ENCODE data around the gene ZRSR2. TPM values are rescaled to one million over a fixed set of nuclear protein-coding genes. Genes with fewer than 3 reads are reported as not detected.
"Not testable (repeated sequence)": the region's sequence is repeated elsewhere in the genome, so short reads cannot be mapped to it uniquely, and the experiment has no call there.

ZRSR2 gene
- total RNA-seq, 1 experiment from 2014 or later, result 4.6 TPM

- H3K27me3 ChIP-seq (ENCODE audit: insufficient read depth, low read length), result no peaks in the 10 kb centered on the region
- ChIA-PET RAD21 (ENCODE audit: low non-redundant PET in 1 of 2, low total read pairs in 2 of 2, uncharacterized antibody in 2 of 2, unreplicated experiment in 2 of 2) (no interaction called here), POLR2A (no interaction called here), CTCF (no interaction called here)
- TF ChIP-seq JUND (IDR thresholded peaks at IDR 0.05), result no peak
- TF ChIP-seq SP1 (IDR thresholded peaks at IDR 0.05; ENCODE audit: low read depth), result no peak
- TF ChIP-seq ZBTB33 (IDR thresholded peaks at IDR 0.05; ENCODE audit: extremely low read depth, insufficient replicate concordance, low read length), result no peak
- TF ChIP-seq TCF7L2 (IDR thresholded peaks at IDR 0.05; ENCODE audit: borderline replicate concordance, extremely low read depth, insufficient read depth, insufficient read length), result no peak
- TF ChIP-seq ELF1 (IDR thresholded peaks at IDR 0.05; ENCODE audit: borderline replicate concordance, low read depth), result no peak
- no peak for TF ChIP-seq EGR1 (IDR thresholded peaks at IDR 0.05; ENCODE audit: low read depth)
- TF ChIP-seq SIN3A (IDR thresholded peaks at IDR 0.05; ENCODE audit: low read depth), result no peak
- no peak for TF ChIP-seq ZNF274 (IDR thresholded peaks at IDR 0.05; ENCODE audit: low read depth, low read length)
- DNase-seq (ENCODE audit: low read depth, low spot score) (no peak), ATAC-seq (no peak)
- intact Hi-C loops (cut with micrococcal nuclease), result no loop called here
- H3K4me1 ChIP-seq (ENCODE audit: control insufficient read depth in 1 of 2, insufficient read depth in 2 of 2, low read length in 2 of 2), result no peaks in the 10 kb centered on the region
- no peak overlapping the region for H2AFZ ChIP-seq (ENCODE audit: low read depth, low read length, poor library complexity, severe bottlenecking)
- H4K20me1 ChIP-seq (ENCODE audit: insufficient read depth), result no peaks in the 10 kb centered on the region
- H3K79me2 ChIP-seq (ENCODE audit: insufficient read depth, low read length), result no peaks in the 10 kb centered on the region
- H3K36me3 ChIP-seq (ENCODE audit: control insufficient read depth in 1 of 2, insufficient read depth in 2 of 2, low read length in 2 of 2), result no peaks in the 10 kb centered on the region
- H3K4me3 ChIP-seq (replicated peaks in 1 of 2; ENCODE audit: low read depth in 1 of 2, low read length in 2 of 2), result no peak overlapping the region
- no peak overlapping the region for H3K9ac ChIP-seq (ENCODE audit: low read length)
- H3K9me2 ChIP-seq (ENCODE audit: insufficient read depth), result no peaks in the 10 kb centered on the region
- no peak overlapping the region for H3K27ac ChIP-seq (ENCODE audit: low read depth, low read length)
- no TSS peak for BruUV-seq (replicated peaks)
- no peak overlapping the region for H3K4me2 ChIP-seq (ENCODE audit: low read length)
- H3K9me3 ChIP-seq (ENCODE audit: control insufficient read depth in 1 of 2, insufficient read depth in 1 of 2, low read depth in 1 of 2, low read length in 2 of 2), result no peaks in the 10 kb centered on the region
Measured at GRCh38 chrX:15755091-15755490, 35.2 kb upstream of the ZRSR2 start.

GRCh38 chrX:15758140-15758539 lies 32.1 kb upstream of the ZRSR2 start:
- no peak overlapping the region for H3K27ac ChIP-seq (ENCODE audit: low read depth, low read length)
- no peak for TF ChIP-seq YY1 (IDR thresholded peaks at IDR 0.05; ENCODE audit: extremely low read depth, insufficient replicate concordance, low read depth, low read length)
- no peak for TF ChIP-seq CTCF (IDR thresholded peaks at IDR 0.05 in 2 of 3, conservative IDR thresholded peaks at IDR 0.05 in 1 of 3; ENCODE audit: borderline replicate concordance in 1 of 3, insufficient read depth in 1 of 3, low read depth in 2 of 3, low read length in 2 of 3)
- TF ChIP-seq MAX (IDR thresholded peaks at IDR 0.05), result no peak
- H3K4me3 ChIP-seq (replicated peaks in 1 of 2; ENCODE audit: low read depth in 1 of 2, low read length in 2 of 2), result no peak overlapping the region
- H4K20me1 ChIP-seq (ENCODE audit: insufficient read depth), result no peaks in the 10 kb centered on the region
- RAD21 ChIA-PET (ENCODE audit: low non-redundant PET in 1 of 2, low total read pairs in 2 of 2, uncharacterized antibody in 2 of 2, unreplicated experiment in 2 of 2), result no interaction called here
- no peaks in the 10 kb centered on the region for H3K4me1 ChIP-seq (ENCODE audit: control insufficient read depth in 1 of 2, insufficient read depth in 2 of 2, low read length in 2 of 2)
- POLR2A ChIA-PET, result no interaction called here
- H3K36me3 ChIP-seq (ENCODE audit: control insufficient read depth in 1 of 2, insufficient read depth in 2 of 2, low read length in 2 of 2), result no peaks in the 10 kb centered on the region
- BruUV-seq (replicated peaks), result no TSS peak
- CTCF ChIA-PET, result no interaction called here
- no peaks in the 10 kb centered on the region for H3K9me3 ChIP-seq (ENCODE audit: control insufficient read depth in 1 of 2, insufficient read depth in 1 of 2, low read depth in 1 of 2, low read length in 2 of 2)
- DNase-seq (ENCODE audit: low read depth, low spot score) (no peak), ATAC-seq (no peak)
- H3K79me2 ChIP-seq (ENCODE audit: insufficient read depth, low read length), result no peaks in the 10 kb centered on the region
- H2AFZ ChIP-seq (ENCODE audit: low read depth, low read length, poor library complexity, severe bottlenecking), result no peak overlapping the region
- no peak overlapping the region for H3K9ac ChIP-seq (ENCODE audit: low read length)
- H3K4me2 ChIP-seq (ENCODE audit: low read length), result no peak overlapping the region
- intact Hi-C loops (cut with micrococcal nuclease), result no loop called here
- no peaks in the 10 kb centered on the region for H3K9me2 ChIP-seq (ENCODE audit: insufficient read depth)
- no peaks in the 10 kb centered on the region for H3K27me3 ChIP-seq (ENCODE audit: insufficient read depth, low read length)

- POLR2A ChIA-PET; H3K4me2 ChIP-seq (ENCODE audit: low read length); H3K36me3 ChIP-seq (ENCODE audit: control insufficient read depth in 1 of 2, insufficient read depth in 2 of 2, low read length in 2 of 2); H2AFZ ChIP-seq (ENCODE audit: low read depth, low read length, poor library complexity, severe bottlenecking); H3K4me1 ChIP-seq (ENCODE audit: control insufficient read depth in 1 of 2, insufficient read depth in 2 of 2, low read length in 2 of 2); H3K9ac ChIP-seq (ENCODE audit: low read length); CTCF ChIA-PET; H4K20me1 ChIP-seq (ENCODE audit: insufficient read depth); RAD21 ChIA-PET (ENCODE audit: low non-redundant PET in 1 of 2, low total read pairs in 2 of 2, uncharacterized antibody in 2 of 2, unreplicated experiment in 2 of 2); H3K9me2 ChIP-seq (ENCODE audit: insufficient read depth); H3K4me3 ChIP-seq (replicated peaks in 1 of 2; ENCODE audit: low read depth in 1 of 2, low read length in 2 of 2); H3K9me3 ChIP-seq (ENCODE audit: control insufficient read depth in 1 of 2, insufficient read depth in 1 of 2, low read depth in 1 of 2, low read length in 2 of 2); H3K79me2 ChIP-seq (ENCODE audit: insufficient read depth, low read length); H3K27me3 ChIP-seq (ENCODE audit: insufficient read depth, low read length); H3K27ac ChIP-seq (ENCODE audit: low read depth, low read length); ATAC-seq; DNase-seq (ENCODE audit: low read depth, low spot score); BruUV-seq (replicated peaks): not testable (repeated sequence)
- intact Hi-C loops (cut with micrococcal nuclease), result loop anchor here (10.0 kb wide), 1 partner anchor 455 kb away; no protein-coding TSS in a partner anchor
Measured at GRCh38 chrX:15759886-15760285, 30.4 kb upstream of the ZRSR2 start.

All from HCT116 (cell line).